ENCODE measurements around the gene MAD1L1. TPM values are rescaled to one million over a fixed set of nuclear protein-coding genes. Genes with fewer than 3 reads are reported as not detected.
"Not testable (repeated sequence)": the region's sequence is repeated elsewhere in the genome, so short reads cannot be mapped to it uniquely, and the experiment has no call there.

Gene MAD1L1
- total RNA-seq, 2 experiments from 2014 or later: 40.0 to 44.7 TPM

DNA sequence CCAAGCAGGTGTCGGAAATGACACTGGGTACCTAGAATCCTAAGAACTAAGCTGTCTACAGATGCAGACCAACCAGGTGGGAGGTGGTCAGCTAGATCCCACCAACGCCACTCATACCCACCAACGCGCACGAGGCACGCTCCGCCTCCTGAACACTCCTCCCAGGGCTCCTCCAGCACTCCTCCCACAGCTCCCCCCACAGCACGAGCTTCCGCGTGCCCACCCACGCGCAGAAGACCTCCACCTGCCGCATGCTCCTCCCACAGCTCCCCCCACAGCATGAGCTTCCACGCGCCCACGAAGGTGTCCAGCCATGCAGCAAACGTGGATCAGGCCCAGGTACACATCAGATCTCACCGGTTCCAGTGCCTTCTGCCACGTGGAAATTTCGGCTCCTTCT lies 196.0 kb downstream of the MAD1L1 start:
- ChIA-PET POLR2A (no interaction called here), CTCF (no interaction called here)
- H3K4me1 Mint-ChIP-seq (ENCODE audit: low read depth): peaks cover 59% of the 10 kb centered on the region
- H3K9me3 Mint-ChIP-seq: no peaks in the 10 kb centered on the region
- DNase-seq (no peak), ATAC-seq (no peak)
- peak overlapping the region; percentile 80 for H3K4me3 Mint-ChIP-seq
- peaks cover 7% of the 10 kb centered on the region for H3K36me3 Mint-ChIP-seq (ENCODE audit: low read depth)
- H3K27ac Mint-ChIP-seq: peak overlapping the region; percentile 95
- no peaks in the 10 kb centered on the region for H3K27me3 Mint-ChIP-seq
- intact Hi-C loops (cut with micrococcal nuclease): loop anchor here (10.0 kb wide), 1 partner anchor 112 kb away; no protein-coding TSS in a partner anchor
- TF ChIP-seq, protein P1, sequence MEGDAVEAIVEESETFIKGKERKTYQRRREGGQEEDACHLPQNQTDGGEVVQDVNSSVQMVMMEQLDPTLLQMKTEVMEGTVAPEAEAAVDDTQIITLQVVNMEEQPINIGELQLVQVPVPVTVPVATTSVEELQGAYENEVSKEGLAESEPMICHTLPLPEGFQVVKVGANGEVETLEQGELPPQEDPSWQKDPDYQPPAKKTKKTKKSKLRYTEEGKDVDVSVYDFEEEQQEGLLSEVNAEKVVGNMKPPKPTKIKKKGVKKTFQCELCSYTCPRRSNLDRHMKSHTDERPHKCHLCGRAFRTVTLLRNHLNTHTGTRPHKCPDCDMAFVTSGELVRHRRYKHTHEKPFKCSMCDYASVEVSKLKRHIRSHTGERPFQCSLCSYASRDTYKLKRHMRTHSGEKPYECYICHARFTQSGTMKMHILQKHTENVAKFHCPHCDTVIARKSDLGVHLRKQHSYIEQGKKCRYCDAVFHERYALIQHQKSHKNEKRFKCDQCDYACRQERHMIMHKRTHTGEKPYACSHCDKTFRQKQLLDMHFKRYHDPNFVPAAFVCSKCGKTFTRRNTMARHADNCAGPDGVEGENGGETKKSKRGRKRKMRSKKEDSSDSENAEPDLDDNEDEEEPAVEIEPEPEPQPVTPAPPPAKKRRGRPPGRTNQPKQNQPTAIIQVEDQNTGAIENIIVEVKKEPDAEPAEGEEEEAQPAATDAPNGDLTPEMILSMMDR (IDR thresholded peaks at IDR 0.05): no peak

DNA sequence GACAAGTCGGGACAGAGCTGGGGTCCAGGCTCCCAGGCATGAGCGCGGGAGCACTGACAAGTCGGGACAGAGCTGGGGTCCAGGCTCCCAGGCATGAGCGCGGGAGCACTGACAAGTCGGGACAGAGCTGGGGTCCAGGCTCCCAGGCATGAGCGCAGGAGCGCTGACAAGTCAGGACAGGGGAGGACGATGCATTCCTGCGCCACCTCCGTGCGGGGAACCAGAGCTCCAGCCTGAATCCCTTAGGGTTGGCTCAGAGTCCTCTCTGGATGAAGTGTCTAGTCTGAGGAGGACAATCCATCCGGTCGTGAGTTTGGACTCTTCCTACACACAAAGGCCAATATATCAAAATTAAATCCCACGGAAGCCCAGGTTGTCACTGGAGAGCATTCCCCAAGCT lies 196.5 kb downstream of the MAD1L1 start:
- POLR2A ChIA-PET; H3K27me3 Mint-ChIP-seq; H3K36me3 Mint-ChIP-seq (ENCODE audit: low read depth); ATAC-seq; H3K9me3 Mint-ChIP-seq; DNase-seq; H3K4me3 Mint-ChIP-seq; H3K27ac Mint-ChIP-seq; CTCF ChIA-PET: not testable (repeated sequence)
- H3K4me1 Mint-ChIP-seq (ENCODE audit: low read depth): peaks cover 59% of the 10 kb centered on the region
- intact Hi-C loops (cut with micrococcal nuclease): loop anchor here (10.0 kb wide), 1 partner anchor 111 kb away; no protein-coding TSS in a partner anchor

DNA sequence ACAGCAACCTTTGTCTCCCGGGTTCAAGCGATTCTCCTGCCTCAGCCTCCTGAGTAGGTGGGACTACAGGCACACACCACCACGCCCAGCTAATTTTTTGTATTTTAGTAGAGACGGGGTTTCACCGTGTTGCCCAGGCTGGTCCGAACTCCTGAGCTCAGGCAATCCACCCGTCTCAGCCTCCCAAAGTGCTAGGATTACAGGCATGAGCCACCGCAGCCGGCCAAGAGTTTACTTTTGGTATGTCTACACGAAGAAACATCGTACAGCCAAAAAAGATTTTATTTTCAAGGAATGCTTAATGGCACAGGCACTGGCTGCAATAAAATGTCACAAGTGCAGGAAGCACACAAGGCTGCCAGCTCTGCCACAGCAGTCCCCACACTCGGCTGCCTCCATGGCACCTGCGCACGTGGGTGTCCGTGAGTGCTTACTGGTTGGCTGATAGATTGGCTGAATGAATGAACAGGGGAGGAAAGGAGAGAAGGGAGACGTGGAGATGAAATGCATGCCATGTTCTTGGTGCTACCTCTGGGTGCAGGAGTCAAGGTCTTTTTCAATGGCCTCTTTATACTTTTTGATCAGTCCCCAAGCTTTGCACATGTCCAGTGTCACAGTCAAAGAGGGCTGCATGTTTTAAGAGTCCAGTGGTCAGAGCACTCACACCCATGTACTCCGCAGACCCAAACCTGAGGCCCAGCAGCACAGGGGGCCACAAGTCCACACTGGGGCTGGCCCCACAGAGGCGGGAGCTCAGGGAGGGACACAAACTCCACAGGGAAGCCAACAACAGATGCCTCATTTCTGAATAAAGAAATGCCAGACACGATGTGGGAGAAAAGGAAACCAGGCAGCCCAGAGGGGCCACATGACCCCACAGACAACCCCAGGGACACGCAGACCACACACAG lies 198.2 kb downstream of the MAD1L1 start:
- ATAC-seq: no peak
- no peak for DNase-seq
- intact Hi-C loops (cut with micrococcal nuclease): loop anchor here (10.0 kb wide), 1 partner anchor 110 kb away; no protein-coding TSS in a partner anchor
- H3K9me3 Mint-ChIP-seq: peaks cover 1% of the 10 kb centered on the region
- peaks cover 7% of the 10 kb centered on the region for H3K36me3 Mint-ChIP-seq (ENCODE audit: low read depth)
- no peaks in the 10 kb centered on the region for H3K27me3 Mint-ChIP-seq
- TF ChIP-seq, protein P1 (IDR thresholded peaks at IDR 0.05): no peak
- POLR2A ChIA-PET: interaction anchor here (0.6 to 1.1 kb wide), 2 partner anchors 18 to 28 kb away, joined by 3 read pairs; no protein-coding TSS in a partner anchor
- CTCF ChIA-PET: interaction anchor here (1.0 kb wide), 1 partner anchor 9 kb away, joined by 3 read pairs; no protein-coding TSS in a partner anchor
- peaks cover 54% of the 10 kb centered on the region for H3K4me1 Mint-ChIP-seq (ENCODE audit: low read depth)
- no peak overlapping the region for H3K4me3 Mint-ChIP-seq
- H3K27ac Mint-ChIP-seq: no peak overlapping the region

DNA sequence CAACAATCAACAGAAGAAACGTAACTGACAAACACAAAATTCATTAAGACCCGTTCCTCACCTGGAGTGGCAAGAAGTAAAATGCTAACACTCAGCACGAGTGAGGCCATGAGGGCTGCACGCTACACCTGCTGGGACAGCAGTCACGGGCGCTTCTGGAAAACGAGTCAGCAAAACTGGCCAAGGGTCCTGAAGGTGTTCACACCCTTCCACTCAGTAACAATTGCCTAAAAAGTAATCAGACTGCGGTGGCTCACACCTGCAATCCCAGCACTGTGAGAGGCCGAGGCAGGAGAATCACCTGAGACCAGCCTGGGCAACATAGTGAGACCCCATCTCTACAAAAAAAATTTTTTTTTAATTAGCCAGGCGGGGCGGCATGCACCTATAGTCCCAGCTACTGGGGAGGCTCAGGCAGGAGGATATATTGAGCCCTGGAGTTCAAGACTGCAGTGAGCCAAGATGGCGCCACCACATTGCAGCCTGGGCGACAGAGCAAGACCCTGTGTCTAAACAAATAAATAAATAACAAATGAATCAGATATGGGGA lies 199.1 kb downstream of the MAD1L1 start:
- Mint-ChIP-seq H3K4me3 (no peak overlapping the region), H3K27ac (no peak overlapping the region), H3K27me3 (no peaks in the 10 kb centered on the region), H3K36me3 (ENCODE audit: low read depth) (peaks cover 13% of the 10 kb centered on the region), H3K9me3 (peaks cover 10% of the 10 kb centered on the region), H3K4me1 (ENCODE audit: low read depth) (peaks cover 45% of the 10 kb centered on the region)
- DNase-seq: no peak
- intact Hi-C loops (cut with micrococcal nuclease): loop anchor here (10.0 kb wide), 1 partner anchor 109 kb away; no protein-coding TSS in a partner anchor
- ATAC-seq: no peak
- CTCF ChIA-PET: interaction anchor here (1.0 kb wide), 1 partner anchor 8 kb away, joined by 3 read pairs; no protein-coding TSS in a partner anchor
- POLR2A ChIA-PET: interaction anchor here (1.1 kb wide), 1 partner anchor 19 kb away, joined by 3 read pairs; no protein-coding TSS in a partner anchor
- TF ChIP-seq, protein P1 (IDR thresholded peaks at IDR 0.05): no peak

DNA sequence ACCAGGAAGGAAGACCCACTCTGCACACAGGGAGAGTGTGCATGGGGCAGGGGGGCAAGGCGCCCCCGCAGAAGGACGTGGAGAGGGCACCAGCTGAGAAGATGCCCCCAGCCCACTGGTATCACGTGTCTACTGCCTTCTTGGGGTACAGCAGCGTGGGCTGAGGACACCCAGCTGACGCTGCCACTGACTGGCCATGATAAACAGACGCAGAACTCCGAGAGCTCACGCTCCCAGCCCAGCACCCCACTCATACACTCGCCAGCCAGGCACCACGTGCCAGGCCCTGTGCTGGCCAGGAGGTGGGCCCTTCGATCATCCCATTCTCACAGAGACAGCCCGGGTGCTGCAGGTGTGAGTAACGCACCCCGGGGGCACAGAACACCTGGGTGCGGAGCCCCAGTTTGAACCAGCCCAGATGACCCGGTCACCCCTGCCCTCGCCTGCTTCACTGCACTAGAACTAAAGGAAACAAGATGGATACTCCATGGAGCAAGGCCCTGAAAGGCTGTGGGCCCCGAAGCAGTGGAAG lies 199.8 kb downstream of the MAD1L1 start:
- Mint-ChIP-seq H3K4me3 (no peak overlapping the region), H3K4me1 (ENCODE audit: low read depth) (peaks cover 40% of the 10 kb centered on the region), H3K36me3 (ENCODE audit: low read depth) (peaks cover 17% of the 10 kb centered on the region), H3K9me3 (peaks cover 14% of the 10 kb centered on the region), H3K27me3 (no peaks in the 10 kb centered on the region), H3K27ac (no peak overlapping the region)
- intact Hi-C loops (cut with micrococcal nuclease): loop anchor here (10.0 kb wide), 1 partner anchor 108 kb away; no protein-coding TSS in a partner anchor
- TF ChIP-seq, protein P1 (IDR thresholded peaks at IDR 0.05): no peak
- CTCF ChIA-PET: no interaction called here
- POLR2A ChIA-PET: no interaction called here
- ATAC-seq (no peak), DNase-seq (no peak)

Measured in activated CD8-positive, alpha-beta T cell treated with anti-CD3 and anti-CD28 coated beads for 36 hours (primary cell).